Lung (tissue), 12 donors: ENCODE results near the gene GPC6. TPM values are rescaled to one million over a fixed set of nuclear protein-coding genes. Genes with fewer than 3 reads are reported as not detected.

Source experiments
- ATAC-seq: fragments of 200-7000 bp; cut with Tn5 transposase; one replicate; pipeline ENCODE4 v1.9.1; 2020; ENCODE audit warnings: moderate number of reproducible peaks; ENCODE audit not compliant: insufficient read depth, low FRiP score
- DNase-seq, 3 donors: peaks; one replicate each; pipeline ENCODE4 v3.0.0-alpha.2; 2013 to 2017
- H3K27ac ChIP-seq, 2 donors: one replicate each; pipeline ENCODE4 v1.5.1; 2013; ENCODE audit warnings: mild to moderate bottlenecking in 2 of 2, moderate library complexity in 2 of 2, control low read depth in 1 of 2, inconsistent platforms in 1 of 2, low read depth in 1 of 2, low read length in 1 of 2
- H3K27me3 ChIP-seq, 3 donors: one replicate each; pipeline ENCODE4 v1.5.1; 2013; ENCODE audit warnings: low read length in 2 of 3; ENCODE audit not compliant: control insufficient read depth in 3 of 3, insufficient read depth in 3 of 3
- H3K36me3 ChIP-seq, 4 donors: one replicate each; pipeline ENCODE4 v1.5.1; 2013; ENCODE audit warnings: low read length in 4 of 4, mild to moderate bottlenecking in 1 of 4, moderate library complexity in 1 of 4; ENCODE audit not compliant: control insufficient read depth in 4 of 4, insufficient read depth in 4 of 4
- H3K4me1 ChIP-seq, 5 donors: one replicate each; pipeline ENCODE4 v1.5.1; 2013; ENCODE audit warnings: low read length in 5 of 5, mild to moderate bottlenecking in 2 of 5, moderate library complexity in 1 of 5; ENCODE audit not compliant: control insufficient read depth in 5 of 5, insufficient read depth in 5 of 5
- H3K4me3 ChIP-seq: one replicate; pipeline ENCODE4 v1.5.1; 2013; ENCODE audit warnings: mild to moderate bottlenecking, control low read depth, moderate library complexity
- H3K9ac ChIP-seq, 2 donors: one replicate each; pipeline ENCODE4 v1.5.1; 2013; ENCODE audit warnings: low read length in 2 of 2, control low read depth in 1 of 2; ENCODE audit not compliant: insufficient read depth in 1 of 2
- H3K9me3 ChIP-seq, 4 donors: one replicate each; pipeline ENCODE4 v1.5.1; 2013; ENCODE audit warnings: low read length in 3 of 4, mild to moderate bottlenecking in 1 of 4, moderate library complexity in 1 of 4; ENCODE audit not compliant: control insufficient read depth in 4 of 4, insufficient read depth in 3 of 4
- WGBS, 2 donors: extraction: QIAGEN DNeasy Blood & Tissue Kit; methylation state at CpG; one replicate each; pipeline ENCODE4 v1.1.7; 2013; 5-methylcytosine and 5-hydroxymethylcytosine counted together
- polyA plus RNA-seq, 2 donors: library from polyadenylated mRNA; stranded (reverse); fragments of 200-250 nt; gene quantifications; one replicate each; pipeline ENCODE4 v1.2.1, GENCODE V29; 2013
- total RNA-seq, 2 donors: library from RNA; depleted of rRNA in 1 of 2; stranded (reverse); fragments of >200 nt in 1 of 2; gene quantifications; one replicate each; pipeline ENCODE4 v1.2.1, GENCODE V29; 2014 to 2021
- TF ChIP-seq, protein P1 (sequence below): IDR thresholded peaks from 2 replicates; pipeline ENCODE4 v1.5.1; 2012; ENCODE audit warnings: mild to moderate bottlenecking; ENCODE audit errors: control extremely low read depth, extremely low read depth
- donor health status: control.
- donor health status: control.
- donor health status: Bipolar disorder and iron deficiency.
- donor health status: healthy.
- donor health status: DM: yes; HTN: yes; CAD: no.

The GPC6 gene
- total and polyA plus RNA-seq, 4 donors, result 0.45 to 31.4 (median 4.8) TPM

DNA sequence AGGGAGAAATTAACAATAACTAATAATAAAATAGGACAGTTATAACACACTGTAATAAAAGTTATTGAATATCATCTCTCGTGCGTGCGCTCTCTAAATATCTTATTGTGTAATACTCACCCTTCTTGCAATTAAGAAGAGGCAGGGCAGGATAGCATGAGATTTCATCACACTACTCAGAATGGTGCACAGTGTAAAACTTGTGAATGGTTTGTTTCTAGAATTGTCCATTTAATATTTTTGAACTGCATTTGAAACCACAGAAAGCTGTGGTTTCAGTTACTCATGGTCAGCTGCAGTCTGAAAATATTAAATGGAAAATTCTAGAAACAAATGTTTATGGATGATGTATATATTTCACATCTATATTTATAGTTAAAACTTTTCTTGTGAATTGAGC is 1091.8 kb downstream of the GPC6 start:
- 58 to 69% methylated on average over 3 of the region's 3 CpGs for WGBS, 2 donors
- no peak for DNase-seq
- peaks cover 0 to 23% (median under 1%) of the 10 kb centered on the region in 5 donors for H3K4me1 ChIP-seq
- H3K27me3 ChIP-seq, result no peaks in the 10 kb centered on the region
- ATAC-seq, result no peak
- H3K27ac ChIP-seq, result no peak overlapping the region
- no peaks in the 10 kb centered on the region for H3K9me3 ChIP-seq
- H3K36me3 ChIP-seq, result no peaks in the 10 kb centered on the region
- TF ChIP-seq, protein P1, sequence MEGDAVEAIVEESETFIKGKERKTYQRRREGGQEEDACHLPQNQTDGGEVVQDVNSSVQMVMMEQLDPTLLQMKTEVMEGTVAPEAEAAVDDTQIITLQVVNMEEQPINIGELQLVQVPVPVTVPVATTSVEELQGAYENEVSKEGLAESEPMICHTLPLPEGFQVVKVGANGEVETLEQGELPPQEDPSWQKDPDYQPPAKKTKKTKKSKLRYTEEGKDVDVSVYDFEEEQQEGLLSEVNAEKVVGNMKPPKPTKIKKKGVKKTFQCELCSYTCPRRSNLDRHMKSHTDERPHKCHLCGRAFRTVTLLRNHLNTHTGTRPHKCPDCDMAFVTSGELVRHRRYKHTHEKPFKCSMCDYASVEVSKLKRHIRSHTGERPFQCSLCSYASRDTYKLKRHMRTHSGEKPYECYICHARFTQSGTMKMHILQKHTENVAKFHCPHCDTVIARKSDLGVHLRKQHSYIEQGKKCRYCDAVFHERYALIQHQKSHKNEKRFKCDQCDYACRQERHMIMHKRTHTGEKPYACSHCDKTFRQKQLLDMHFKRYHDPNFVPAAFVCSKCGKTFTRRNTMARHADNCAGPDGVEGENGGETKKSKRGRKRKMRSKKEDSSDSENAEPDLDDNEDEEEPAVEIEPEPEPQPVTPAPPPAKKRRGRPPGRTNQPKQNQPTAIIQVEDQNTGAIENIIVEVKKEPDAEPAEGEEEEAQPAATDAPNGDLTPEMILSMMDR, result no peak
- H3K9ac ChIP-seq, result no peak overlapping the region
- H3K4me3 ChIP-seq, result no peak overlapping the region

DNA sequence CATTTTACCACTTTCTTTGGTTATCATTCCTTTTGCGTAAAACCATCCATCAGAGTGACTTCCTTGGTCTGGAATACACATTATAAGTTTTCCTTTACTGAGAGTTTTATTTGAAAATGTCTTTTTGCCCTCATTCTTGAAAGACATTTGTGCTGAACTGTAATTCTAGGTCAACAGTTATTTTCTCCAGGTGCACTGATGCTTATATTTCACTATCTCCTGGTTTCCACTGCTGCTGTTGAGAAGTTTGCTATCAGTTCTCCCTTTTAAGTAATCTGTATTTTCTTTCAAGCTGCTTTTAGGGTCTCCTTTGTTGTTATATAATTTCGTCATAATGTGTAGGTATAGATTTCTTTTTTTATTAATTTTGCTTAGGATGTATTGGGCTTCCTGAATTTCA is 1092.9 kb downstream of the GPC6 start:
- no peak overlapping the region for H3K4me3 ChIP-seq
- DNase-seq (no peak), ATAC-seq (no peak)
- no peak overlapping the region for H3K9ac ChIP-seq
- TF ChIP-seq, protein P1, result no peak
- no peaks in the 10 kb centered on the region for H3K9me3 ChIP-seq
- H3K36me3 ChIP-seq, result no peaks in the 10 kb centered on the region
- 92 to 94% methylated on average over 2 of the region's 2 CpGs for WGBS, 2 donors
- H3K27me3 ChIP-seq, result no peaks in the 10 kb centered on the region
- no peak overlapping the region for H3K27ac ChIP-seq
- H3K4me1 ChIP-seq, result peaks cover 0 to 14% (median 0%) of the 10 kb centered on the region in 5 donors

DNA sequence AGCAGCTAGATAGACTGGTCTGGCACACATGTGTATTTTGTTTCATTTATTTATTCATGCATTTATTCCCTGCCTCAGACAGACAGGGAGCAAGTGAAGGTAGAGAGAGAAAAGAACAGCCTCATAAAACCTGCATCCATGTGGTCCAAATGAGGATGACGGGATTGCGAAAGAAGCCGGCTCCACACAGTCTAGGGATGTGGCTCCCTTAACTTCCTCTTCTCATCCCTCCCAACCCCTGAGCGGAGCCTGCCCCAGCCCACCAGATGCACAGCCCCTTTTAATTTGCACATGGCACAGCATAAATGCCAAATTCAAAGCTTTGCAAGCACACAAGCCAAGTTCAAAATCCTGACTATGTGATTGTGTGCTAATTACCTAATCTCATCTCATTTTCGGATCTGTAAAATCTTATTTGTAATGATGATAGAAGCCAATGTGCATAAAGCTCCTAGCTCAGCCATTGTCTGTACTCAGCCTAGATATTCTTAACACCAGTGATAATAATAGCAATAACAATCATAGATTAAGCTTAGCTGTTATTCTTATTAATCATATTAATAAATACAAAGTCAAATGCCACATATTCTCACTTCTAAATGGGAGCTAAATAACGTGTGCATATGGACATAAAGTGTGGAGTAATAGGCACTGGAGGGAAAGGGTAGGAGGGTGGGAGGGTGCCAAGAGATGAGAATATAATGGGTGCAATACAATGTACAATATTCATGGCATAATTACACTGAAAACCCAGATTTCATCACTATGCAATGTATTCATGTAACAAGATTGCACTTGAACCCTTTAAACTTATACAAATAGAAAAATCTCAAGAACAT is 1096.5 kb downstream of the GPC6 start:
- Histone ChIP-seq H3K4me3 (no peak overlapping the region), H3K27me3 (no peaks in the 10 kb centered on the region), H3K9ac (no peak overlapping the region), H3K27ac (no peak overlapping the region), H3K9me3 (no peaks in the 10 kb centered on the region), H3K36me3 (no peaks in the 10 kb centered on the region), H3K4me1 (peaks cover 0 to 19% (median 2%) of the 10 kb centered on the region in 5 donors)
- 56 to 79% methylated on average over 6 of the region's 6 CpGs for WGBS, 2 donors
- ATAC-seq, result no peak
- DNase-seq, result peak in 1 of 3 donors; percentile 60
- TF ChIP-seq, protein P1, result no peak
